ENCODE measurements around the gene PLP1. TPM values are rescaled to one million over a fixed set of nuclear protein-coding genes. Genes with fewer than 3 reads are reported as not detected.

PLP1 gene
- total RNA-seq, 1 experiment from 2014 or later, result 88.3 TPM

DNA sequence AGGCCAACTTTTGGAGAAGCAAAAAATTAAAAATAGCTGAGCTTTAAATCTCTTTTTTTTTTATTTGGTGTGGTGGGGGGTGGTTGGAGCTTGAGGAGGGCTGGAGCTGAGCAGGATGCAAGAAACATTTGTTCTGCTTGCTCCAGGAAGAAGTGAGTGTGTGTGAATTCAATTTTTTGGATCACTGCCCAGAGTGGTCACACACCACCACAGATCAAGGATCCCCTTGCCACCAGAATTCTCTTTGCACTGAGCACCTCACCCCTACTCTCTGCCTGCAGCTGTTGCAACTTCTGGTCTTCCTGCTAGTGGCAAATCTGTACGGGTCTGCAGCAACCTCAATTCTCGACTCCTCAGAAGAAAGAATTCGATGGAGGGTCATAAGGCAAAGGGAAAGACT, 19.9 kb upstream of the PLP1 start:
- peak overlapping the region in 1 of 3 experiments; percentile 27; a peak in 1 of 7 replicates for H3K27ac Mint-ChIP-seq
- peaks cover 26 to 58% of the 10 kb centered on the region in 2 experiments for H3K4me1 Mint-ChIP-seq
- H3K4me3 Mint-ChIP-seq, result no peak overlapping the region
- no peak overlapping the region for H2AFZ ChIP-seq (ENCODE audit: low read length)
- H3K79me2 ChIP-seq (ENCODE audit: insufficient read depth, low read length), result no peaks in the 10 kb centered on the region
- H4K8ac ChIP-seq (replicated peaks; ENCODE audit: insufficient read length, low read depth, low read length), result no peak overlapping the region
- H3K18ac ChIP-seq (ENCODE audit: insufficient read length, low read depth, low read length), result no peak overlapping the region
- H3K36me3 Mint-ChIP-seq (ENCODE audit: insufficient read depth in 1 of 3, low read depth in 3 of 3), result peaks cover 50 to 77% (median 67%) of the 10 kb centered on the region in 3 experiments
- no peak overlapping the region for H3K56ac ChIP-seq (ENCODE audit: insufficient read length, low read depth, low read length)
- H4K5ac ChIP-seq (ENCODE audit: insufficient read length, low read depth, low read length), result no peak overlapping the region
- H3K9me3 ChIP-seq (ENCODE audit: control insufficient read depth, low read depth, low read length), result no peaks in the 10 kb centered on the region
- no peak overlapping the region for H3K27ac ChIP-seq (ENCODE audit: insufficient read length, low read depth, low read length)
- H2BK20ac ChIP-seq (ENCODE audit: low read depth, low read length, poor library complexity, severe bottlenecking), result no peak overlapping the region
- peaks cover 4% of the 10 kb centered on the region; the same call in 1 of the 2 replicates for H3K4me1 ChIP-seq (ENCODE audit: insufficient read depth, low read length)
- H3K9me3 Mint-ChIP-seq, result peaks cover 0 to 40% of the 10 kb centered on the region in 2 experiments; a peak in 2 of 5 replicates
- H3K23ac ChIP-seq (ENCODE audit: insufficient read length, low read depth, low read length), result no peak overlapping the region
- H2BK15ac ChIP-seq (ENCODE audit: low read depth, low read length), result no peak overlapping the region
- no peak overlapping the region for H3K4ac ChIP-seq (ENCODE audit: low read depth, low read length)
- H2BK120ac ChIP-seq (ENCODE audit: low read depth, low read length, poor library complexity, severe bottlenecking), result no peak overlapping the region
- no peak overlapping the region for H2BK12ac ChIP-seq (ENCODE audit: insufficient read length, low read depth, low read length)
- no peak overlapping the region for H2AK5ac ChIP-seq (ENCODE audit: insufficient read length, low read length)
- H4K20me1 ChIP-seq (ENCODE audit: control insufficient read depth, insufficient read depth, insufficient read length), result no peaks in the 10 kb centered on the region
- H3K4me2 ChIP-seq (ENCODE audit: insufficient read depth, insufficient read length, low read length), result no peak overlapping the region
- H3T11ph ChIP-seq (ENCODE audit: low read length), result no peak overlapping the region
- no peaks in the 10 kb centered on the region; the same call in none of the 2 replicates for H3K27me3 Mint-ChIP-seq (ENCODE audit: low read depth)
- TF ChIP-seq, protein P1, sequence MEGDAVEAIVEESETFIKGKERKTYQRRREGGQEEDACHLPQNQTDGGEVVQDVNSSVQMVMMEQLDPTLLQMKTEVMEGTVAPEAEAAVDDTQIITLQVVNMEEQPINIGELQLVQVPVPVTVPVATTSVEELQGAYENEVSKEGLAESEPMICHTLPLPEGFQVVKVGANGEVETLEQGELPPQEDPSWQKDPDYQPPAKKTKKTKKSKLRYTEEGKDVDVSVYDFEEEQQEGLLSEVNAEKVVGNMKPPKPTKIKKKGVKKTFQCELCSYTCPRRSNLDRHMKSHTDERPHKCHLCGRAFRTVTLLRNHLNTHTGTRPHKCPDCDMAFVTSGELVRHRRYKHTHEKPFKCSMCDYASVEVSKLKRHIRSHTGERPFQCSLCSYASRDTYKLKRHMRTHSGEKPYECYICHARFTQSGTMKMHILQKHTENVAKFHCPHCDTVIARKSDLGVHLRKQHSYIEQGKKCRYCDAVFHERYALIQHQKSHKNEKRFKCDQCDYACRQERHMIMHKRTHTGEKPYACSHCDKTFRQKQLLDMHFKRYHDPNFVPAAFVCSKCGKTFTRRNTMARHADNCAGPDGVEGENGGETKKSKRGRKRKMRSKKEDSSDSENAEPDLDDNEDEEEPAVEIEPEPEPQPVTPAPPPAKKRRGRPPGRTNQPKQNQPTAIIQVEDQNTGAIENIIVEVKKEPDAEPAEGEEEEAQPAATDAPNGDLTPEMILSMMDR (conservative IDR thresholded peaks at IDR 0.05), result no peak
- no peak overlapping the region for H3K9ac ChIP-seq (ENCODE audit: extremely low read depth, insufficient read length, low read length)
- H2BK5ac ChIP-seq (ENCODE audit: insufficient read length, low read length), result no peak overlapping the region
- DNase-seq, result no peak
- H3K27me3 ChIP-seq (ENCODE audit: insufficient read depth, low read length), result no peaks in the 10 kb centered on the region
- no peak overlapping the region for H3K14ac ChIP-seq (ENCODE audit: insufficient read depth, low read length)
- no peaks in the 10 kb centered on the region for H3K23me2 ChIP-seq (ENCODE audit: insufficient read length, low read depth, low read length, poor library complexity, severe bottlenecking)
- WGBS (ENCODE audit: extremely low coverage, insufficient read length, low lambda C conversion rate), result no CpG with 5 or more reads among the region's 3 CpGs
- H3K79me1 ChIP-seq (ENCODE audit: insufficient read depth, low read depth, low read length, poor library complexity, severe bottlenecking), result no peaks in the 10 kb centered on the region
- H4K91ac ChIP-seq (ENCODE audit: insufficient read length, low read depth, low read length), result no peak overlapping the region

Data from H9 (cell line).